RKO (cell line): ENCODE results near the gene KDM4F.
"Not testable (repeated sequence)": the region's sequence is repeated elsewhere in the genome, so short reads cannot be mapped to it uniquely, and the experiment has no call there.

ENCODE experiments used
- DNase-seq: peaks from one replicate; pipeline ENCODE4 v3.0.0-alpha.2; 2016; ENCODE audit warnings: low spot score

The KDM4F gene

DNA sequence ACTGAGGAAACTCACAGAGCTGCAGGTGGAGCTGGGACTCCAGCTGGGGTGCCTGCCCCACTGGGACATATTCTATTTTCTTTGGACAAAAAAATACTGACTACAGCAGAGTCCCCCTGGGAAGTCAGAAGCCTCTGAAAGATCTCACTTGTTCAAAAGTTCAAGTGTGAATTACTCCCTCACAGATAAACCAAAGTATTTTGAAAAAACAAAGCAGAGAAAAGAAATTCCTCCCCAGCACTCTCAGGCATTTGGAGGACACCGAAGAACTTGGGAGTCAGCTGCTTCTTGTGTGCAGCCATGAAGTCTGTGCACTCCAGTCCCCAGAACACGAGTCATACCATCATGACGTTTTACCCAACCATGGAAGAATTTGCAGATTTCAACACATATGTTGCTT lies at the start of gene KDM4F:
TSS of gene KDM4F (plus strand) at position 301 of the 400 bp plus-strand sequence.
- not testable (repeated sequence) for DNase-seq

DNA sequence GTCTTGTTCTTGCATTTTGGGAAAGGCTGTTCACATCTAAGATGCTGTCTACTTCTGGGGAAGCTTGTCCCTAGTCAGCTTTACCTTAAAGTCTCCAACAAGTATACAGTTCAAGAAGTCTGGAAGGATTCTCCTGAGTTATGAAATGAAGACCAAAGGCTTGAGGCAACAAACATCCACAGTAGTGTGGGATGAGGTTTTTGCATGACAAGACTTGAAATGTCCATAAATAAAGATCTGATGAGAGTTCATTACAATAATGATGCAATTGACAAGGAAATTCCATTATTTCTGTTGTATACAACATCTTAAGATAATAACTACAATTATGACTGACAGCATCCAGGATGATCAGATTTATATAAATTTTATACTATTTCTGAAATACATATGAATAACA lies 45.5 kb upstream of the KDM4F start:
- DNase-seq, result no peak

GRCh38 chr11:95005642-95006041 lies 43.6 kb upstream of the KDM4F start:
- DNase-seq, result no peak

DNA sequence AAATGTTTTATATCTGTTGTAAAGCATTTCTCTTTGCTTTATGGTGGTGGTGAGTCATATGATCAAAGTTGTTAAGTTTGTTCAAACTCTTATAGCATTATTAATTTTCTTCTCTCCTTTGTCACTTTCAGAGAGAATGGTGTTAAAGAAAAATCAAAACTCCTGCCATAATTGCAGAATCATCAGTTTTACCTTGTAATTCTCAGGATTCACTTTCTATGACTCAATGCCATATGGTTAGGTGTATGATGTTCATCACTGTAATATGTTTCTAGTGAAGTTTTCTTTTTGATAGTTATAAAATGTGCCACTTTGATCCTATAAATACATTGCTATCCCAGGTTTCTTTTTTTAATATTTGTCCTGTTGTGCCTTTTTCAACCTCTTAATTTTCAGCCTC lies 37.8 kb upstream of the KDM4F start:
- DNase-seq, result no peak

GRCh38 chr11:95014184-95014821 lies 34.9 kb upstream of the KDM4F start:
- DNase-seq, result no peak

- no peak for DNase-seq
These were observed 33.1 kb upstream of the KDM4F start for GRCh38 chr11:95016139-95016538.

DNA sequence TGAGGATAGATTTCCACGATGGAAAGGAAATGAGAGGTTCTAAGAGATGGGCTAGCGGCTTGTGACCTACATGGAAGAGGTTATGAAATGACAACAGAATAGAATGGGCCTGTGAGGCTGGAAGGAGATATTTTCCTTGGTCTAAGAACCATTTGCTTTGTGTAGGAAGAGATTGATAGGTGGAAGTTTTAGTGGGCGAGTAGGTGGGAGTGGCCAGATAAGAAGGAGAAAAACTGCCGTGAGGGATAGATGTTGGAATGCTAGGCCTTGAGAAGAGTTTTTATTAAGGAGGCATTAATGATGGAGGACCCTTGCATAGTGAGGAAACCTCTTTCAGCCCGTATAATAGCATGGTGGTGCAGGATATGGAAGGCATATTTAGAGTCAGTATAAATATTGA lies 27.8 kb upstream of the KDM4F start:
- DNase-seq, result not testable (repeated sequence)

DNA sequence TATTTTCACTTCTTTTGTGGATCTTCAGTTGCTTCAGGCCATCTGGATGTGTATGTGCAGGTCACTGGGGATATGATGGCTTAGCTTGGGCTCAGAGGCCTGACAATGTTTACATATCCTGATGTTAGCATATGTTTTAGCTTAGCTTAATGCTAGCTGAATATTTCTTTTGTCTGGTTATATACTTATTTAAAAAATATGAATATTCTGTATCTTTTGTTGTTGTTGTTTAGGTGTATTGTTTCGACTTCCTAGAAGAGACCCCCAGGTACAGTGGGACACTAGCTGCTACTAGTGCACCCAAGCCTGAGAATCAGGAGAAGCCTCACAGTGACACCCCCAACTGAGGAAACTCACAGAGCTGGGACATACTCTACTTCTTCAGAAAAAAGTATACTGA lies 24.3 kb upstream of the KDM4F start, which contains the start of gene KDM4E:
TSS of gene KDM4E (plus strand) at position 301 of the 400 bp plus-strand sequence. CDS start 300 bp downstream, outside the sequence.
- no peak for DNase-seq

- not testable (repeated sequence) for DNase-seq
These were observed 23.6 kb upstream of the KDM4F start for GRCh38 chr11:95025594-95025993.

GRCh38 chr11:95028357-95028756 lies 20.9 kb upstream of the KDM4F start:
- DNase-seq, result no peak

DNA sequence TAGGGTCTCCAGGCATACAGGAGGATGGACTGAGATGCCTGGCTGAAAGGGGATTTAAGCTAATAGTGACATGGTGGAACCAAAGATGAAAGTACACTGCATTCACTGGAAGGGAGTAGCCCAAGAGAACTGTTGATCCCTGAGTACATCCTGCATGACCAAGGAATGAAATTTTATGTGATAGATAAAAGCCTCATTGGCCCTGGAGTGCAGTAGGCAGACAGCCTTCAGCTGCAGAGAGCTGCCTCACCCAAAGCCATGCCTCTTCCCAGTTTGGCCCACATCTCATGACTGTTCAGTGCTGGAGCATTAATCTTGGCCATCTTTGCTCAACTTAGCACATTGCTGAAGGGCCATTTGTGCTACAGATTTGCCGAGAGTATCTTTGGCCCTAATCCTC lies 16.2 kb upstream of the KDM4F start:
- DNase-seq, result no peak

DNA sequence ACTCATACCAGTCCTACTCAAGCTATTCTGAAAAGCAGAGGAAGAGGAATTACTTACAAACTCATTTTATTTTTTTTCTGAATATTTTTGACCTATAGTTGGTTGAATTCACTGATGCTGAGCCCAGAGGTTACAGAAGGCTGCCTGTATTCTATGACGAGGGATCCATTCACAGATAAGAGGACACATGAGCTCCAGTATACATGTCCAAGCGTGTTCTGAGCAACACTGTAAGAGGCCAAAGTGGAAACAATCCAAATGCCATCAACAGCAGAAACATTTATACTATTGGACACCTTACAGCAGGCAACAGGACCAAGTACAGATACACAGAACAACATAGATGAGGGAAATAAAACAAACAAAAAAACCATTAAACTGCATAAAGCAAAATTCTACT lies 13.9 kb upstream of the KDM4F start:
- DNase-seq, result no peak

GRCh38 chr11:95037356-95038035 lies 11.7 kb upstream of the KDM4F start:
- not testable (repeated sequence) for DNase-seq

GRCh38 chr11:95042239-95042638 lies 7.0 kb upstream of the KDM4F start:
- no peak for DNase-seq

GRCh38 chr11:95042906-95043305 lies 6.3 kb upstream of the KDM4F start:
- no peak for DNase-seq

GRCh38 chr11:95044010-95044409 lies 5.2 kb upstream of the KDM4F start:
- DNase-seq, result no peak

GRCh38 chr11:95045812-95046211 lies 3.4 kb upstream of the KDM4F start:
- no peak for DNase-seq

DNA sequence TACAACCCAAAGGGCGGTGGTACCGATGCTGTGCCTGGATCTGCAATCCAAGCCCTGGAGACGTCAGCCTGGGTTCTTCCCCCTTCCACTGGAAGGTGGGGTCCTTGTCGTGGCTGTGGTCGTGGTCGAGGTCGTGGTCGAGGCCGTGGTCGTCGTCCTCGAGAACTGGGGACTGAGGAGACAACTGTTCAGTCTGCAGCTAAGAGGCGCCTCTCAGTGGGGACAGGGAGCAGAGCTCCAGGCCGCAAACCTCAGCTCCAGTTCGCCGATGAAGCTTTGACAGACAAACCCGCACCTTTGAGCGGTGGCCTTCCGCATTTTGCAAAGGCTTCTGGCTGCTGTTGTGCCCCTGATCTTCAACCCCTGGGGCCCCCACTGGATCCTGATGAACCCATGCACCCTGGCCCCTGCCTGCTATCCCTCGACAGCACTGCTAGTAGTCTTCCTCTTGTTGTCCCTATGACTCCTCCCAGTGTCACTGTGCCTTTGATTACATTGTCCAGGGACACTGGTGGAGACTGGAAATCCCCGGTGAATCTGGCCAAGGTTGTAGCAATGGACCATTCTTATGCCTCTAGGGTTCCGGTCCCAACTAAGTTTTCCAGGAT lies 1.5 kb downstream of the KDM4F start:
- no peak for DNase-seq

DNA sequence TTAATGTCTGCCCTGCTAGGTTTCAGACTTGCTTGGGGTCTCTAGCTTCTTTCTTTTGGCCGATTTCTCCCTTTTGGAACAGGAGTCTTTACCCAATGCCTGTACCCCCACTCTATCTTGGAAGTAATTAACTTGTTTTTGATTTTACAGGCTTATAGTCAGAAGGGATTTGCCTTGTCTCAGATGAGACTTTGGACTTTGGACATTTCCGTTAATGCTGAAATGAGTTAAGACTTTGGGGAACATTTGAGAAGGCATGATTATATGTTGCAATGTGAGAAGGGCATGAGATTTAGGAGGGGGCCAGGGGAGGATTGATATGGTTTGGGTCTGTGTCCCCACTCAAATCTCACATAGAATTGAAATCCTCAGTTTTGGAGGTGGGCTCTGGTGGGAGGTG lies 5.1 kb downstream of the KDM4F start:
- DNase-seq, result no peak

DNA sequence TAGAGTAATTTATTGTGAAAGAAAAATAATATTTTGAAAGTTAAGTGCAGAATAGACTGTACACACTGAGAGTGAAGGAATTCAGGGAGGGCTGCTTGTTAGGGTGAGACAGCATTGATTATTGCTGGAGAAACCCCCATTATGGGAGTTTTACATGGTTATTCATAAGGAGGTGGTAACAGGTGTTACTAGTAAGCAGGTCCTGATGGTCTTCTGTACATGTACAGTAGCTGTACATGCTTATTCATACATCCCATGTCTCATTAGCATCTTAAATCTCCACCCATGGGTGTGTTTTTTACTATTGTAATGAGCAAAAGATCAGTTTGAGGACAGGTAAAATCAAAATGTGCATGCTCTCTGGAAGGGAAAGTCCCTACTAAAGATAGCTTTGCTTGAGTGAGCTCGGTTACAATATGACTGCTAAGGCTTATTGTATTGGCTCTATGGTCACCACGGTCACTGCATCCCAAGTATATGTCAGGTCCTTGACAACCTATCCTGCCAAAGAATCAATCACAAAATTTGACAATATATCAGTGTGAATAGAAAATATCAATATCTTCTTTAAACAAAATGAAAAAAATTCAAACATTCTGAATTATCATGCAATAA lies 6.2 kb downstream of the KDM4F start:
- DNase-seq, result no peak

GRCh38 chr11:95057959-95058358 lies 8.7 kb downstream of the KDM4F start:
- no peak for DNase-seq

GRCh38 chr11:95058621-95059020 lies 9.4 kb downstream of the KDM4F start:
- no peak for DNase-seq

GRCh38 chr11:95059046-95059445 lies 9.8 kb downstream of the KDM4F start:
- no peak for DNase-seq
